H9 (cell line): Measurements from ENCODE around the gene ZNF880. TPM values are rescaled to one million over a fixed set of nuclear protein-coding genes. Genes with fewer than 3 reads are reported as not detected.

Source experiments
- DNase-seq: peaks from one replicate; pipeline ENCODE4 v3.0.0-alpha.2; 2017
- H2AFZ ChIP-seq: one replicate; pipeline ENCODE4 v1.6.1; 2013; ENCODE audit warnings: mild to moderate bottlenecking, low read length, control low read depth, moderate library complexity
- H2AK5ac ChIP-seq: 2 replicates; pipeline ENCODE4 v1.6.1; 2013; ENCODE audit warnings: low read length, control low read depth, mixed read lengths; ENCODE audit not compliant: insufficient read length
- H2BK120ac ChIP-seq: one replicate; pipeline ENCODE4 v1.6.1; 2013; ENCODE audit warnings: low read depth, mild to moderate bottlenecking, low read length, control low read depth, inconsistent platforms; ENCODE audit not compliant: poor library complexity, severe bottlenecking
- H2BK12ac ChIP-seq: 2 replicates; pipeline ENCODE4 v1.6.1; 2013; ENCODE audit warnings: low read length, control low read depth, mixed read lengths, low read depth; ENCODE audit not compliant: insufficient read length
- H2BK15ac ChIP-seq: 2 replicates; pipeline ENCODE4 v1.6.1; 2013; ENCODE audit warnings: low read depth, low read length, control low read depth
- H2BK20ac ChIP-seq: one replicate; pipeline ENCODE4 v1.6.1; 2013; ENCODE audit warnings: low read depth, mild to moderate bottlenecking, low read length, control low read depth, inconsistent platforms; ENCODE audit not compliant: poor library complexity, severe bottlenecking
- H2BK5ac ChIP-seq: 2 replicates; pipeline ENCODE4 v1.6.1; 2013; ENCODE audit warnings: low read length, control low read depth, mixed read lengths; ENCODE audit not compliant: insufficient read length
- H3K14ac ChIP-seq: 2 replicates; pipeline ENCODE4 v1.6.1; 2013; ENCODE audit warnings: low read length, control low read depth; ENCODE audit not compliant: insufficient read depth
- H3K18ac ChIP-seq: 2 replicates; pipeline ENCODE4 v1.6.1; 2013; ENCODE audit warnings: low read depth, mild to moderate bottlenecking, mixed read lengths, low read length, control low read depth; ENCODE audit not compliant: insufficient read length
- H3K23ac ChIP-seq: 2 replicates; pipeline ENCODE4 v1.6.1; 2013; ENCODE audit warnings: low read length, control low read depth, mixed read lengths, low read depth; ENCODE audit not compliant: insufficient read length
- H3K23me2 ChIP-seq: 2 replicates; pipeline ENCODE4 v1.6.1; 2013; ENCODE audit warnings: low read depth, mild to moderate bottlenecking, mixed read lengths, low read length, control low read depth; ENCODE audit not compliant: insufficient read length, poor library complexity, severe bottlenecking
- H3K27ac ChIP-seq: 2 replicates; pipeline ENCODE4 v1.5.1; 2013; ENCODE audit warnings: low read length, control low read depth, mixed read lengths, low read depth; ENCODE audit not compliant: insufficient read length
- H3K27me3 ChIP-seq: 2 replicates; pipeline ENCODE4 v1.6.1; 2013; ENCODE audit warnings: low read length, control low read depth, inconsistent platforms; ENCODE audit not compliant: insufficient read depth
- H3K4ac ChIP-seq: 2 replicates; pipeline ENCODE4 v1.6.1; 2013; ENCODE audit warnings: low read depth, mild to moderate bottlenecking, control low read depth, inconsistent platforms, low read length, moderate library complexity
- H3K4me1 ChIP-seq: 2 replicates; pipeline ENCODE4 v1.6.1; 2013; ENCODE audit warnings: low read length, control low read depth, inconsistent platforms; ENCODE audit not compliant: insufficient read depth
- H3K4me2 ChIP-seq: 2 replicates; pipeline ENCODE4 v1.6.1; 2013; ENCODE audit warnings: low read length, control low read depth, mixed read lengths; ENCODE audit not compliant: insufficient read length, insufficient read depth
- H3K56ac ChIP-seq: 2 replicates; pipeline ENCODE4 v1.6.1; 2013; ENCODE audit warnings: low read depth, mild to moderate bottlenecking, mixed read lengths, low read length, control low read depth; ENCODE audit not compliant: insufficient read length
- H3K79me1 ChIP-seq: 2 replicates; pipeline ENCODE4 v1.6.1; 2013; ENCODE audit warnings: low read depth, mild to moderate bottlenecking, moderate library complexity, low read length, control low read depth, inconsistent platforms; ENCODE audit not compliant: insufficient read depth, poor library complexity, severe bottlenecking
- H3K79me2 ChIP-seq: 2 replicates; pipeline ENCODE4 v1.6.1; 2013; ENCODE audit warnings: low read length, control low read depth, inconsistent platforms; ENCODE audit not compliant: insufficient read depth
- H3K9ac ChIP-seq: 2 replicates; pipeline ENCODE4 v1.6.1; 2013; ENCODE audit warnings: low read length, control low read depth, mixed read lengths; ENCODE audit not compliant: insufficient read length; ENCODE audit errors: extremely low read depth
- H3K9me3 ChIP-seq: one replicate; pipeline ENCODE4 v1.6.1; 2013; ENCODE audit warnings: low read depth, low read length, inconsistent platforms; ENCODE audit not compliant: control insufficient read depth
- H3T11ph ChIP-seq: one replicate; pipeline ENCODE4 v1.6.1; 2013; ENCODE audit warnings: mild to moderate bottlenecking, low read length, control low read depth, inconsistent platforms
- H4K20me1 ChIP-seq: one replicate; pipeline ENCODE4 v1.6.1; 2013; ENCODE audit not compliant: control insufficient read depth, insufficient read length, insufficient read depth
- H4K5ac ChIP-seq: 2 replicates; pipeline ENCODE4 v1.6.1; 2013; ENCODE audit warnings: low read depth, mild to moderate bottlenecking, mixed read lengths, low read length, control low read depth; ENCODE audit not compliant: insufficient read length
- H4K8ac ChIP-seq: replicated peaks from 2 replicates; pipeline ENCODE4 v1.6.1; 2013; ENCODE audit warnings: low read length, control low read depth, mixed read lengths, low read depth; ENCODE audit not compliant: insufficient read length
- H4K91ac ChIP-seq: 2 replicates; pipeline ENCODE4 v1.6.1; 2013; ENCODE audit warnings: low read depth, mild to moderate bottlenecking, moderate library complexity, mixed read lengths, low read length, control low read depth; ENCODE audit not compliant: insufficient read length
- H3K27ac Mint-ChIP-seq, 3 experiments: 2 replicates in 2 of 3; 3 replicates in 1 of 3; pipeline ENCODE4 v1.8.0; 2020 to 2021; ENCODE audit warnings: mixed read lengths in 3 of 3, mild to moderate bottlenecking in 1 of 3, moderate library complexity in 1 of 3
- H3K27me3 Mint-ChIP-seq: 2 replicates; pipeline ENCODE4 v1.8.0; 2021; ENCODE audit warnings: low read depth, mild to moderate bottlenecking, moderate library complexity, mixed read lengths
- H3K36me3 Mint-ChIP-seq, 3 experiments: 2 replicates in 2 of 3; 3 replicates in 1 of 3; pipeline ENCODE4 v1.8.0; 2020 to 2021; ENCODE audit warnings: low read depth in 3 of 3, mixed read lengths in 3 of 3; ENCODE audit not compliant: insufficient read depth in 1 of 3
- H3K4me1 Mint-ChIP-seq, 2 experiments: 2 replicates each; pipeline ENCODE4 v1.8.0; 2020; ENCODE audit warnings: mixed read lengths in 2 of 2
- H3K4me3 Mint-ChIP-seq, 2 experiments: 2 replicates in 1 of 2; 3 replicates in 1 of 2; pipeline ENCODE4 v1.8.0; 2020 to 2021; ENCODE audit warnings: mild to moderate bottlenecking in 2 of 2, mixed read lengths in 2 of 2, moderate library complexity in 1 of 2
- H3K9me3 Mint-ChIP-seq, 2 experiments: 2 replicates in 1 of 2; 3 replicates in 1 of 2; pipeline ENCODE4 v1.8.0; 2020; ENCODE audit warnings: mild to moderate bottlenecking in 2 of 2, mixed read lengths in 2 of 2, moderate library complexity in 1 of 2
- CTCF ChIP-seq: fragments of 200-600 bp; sonication (generic); conservative IDR thresholded peaks from 3 replicates; pipeline ENCODE4 v1.8.0; 2021; ENCODE audit warnings: antibody characterized with exemption, mild to moderate bottlenecking
- WGBS: extraction: QIAGEN DNeasy Blood & Tissue Kit; methylation state at CpG from one replicate; pipeline ENCODE4 v1.1.7; 2013; ENCODE audit warnings: missing lambda C conversion rate, low lambda C conversion rate, mixed read lengths; ENCODE audit not compliant: insufficient read length; ENCODE audit errors: extremely low coverage; 5-methylcytosine and 5-hydroxymethylcytosine counted together
- total RNA-seq: library from RNA; stranded (reverse); gene quantifications from 2 replicates; pipeline ENCODE4 v1.2.1, GENCODE V29; 2021

Gene ZNF880
- total RNA-seq, 1 experiment from 2014 or later = 1.9 TPM

GRCh38 chr19:52370341-52370710 lies 603 bp downstream of the ZNF880 start:
- no peaks in the 10 kb centered on the region for H3K27me3 ChIP-seq
- peaks cover 2% of the 10 kb centered on the region; the same call in 1 of the 2 replicates for H3K4me1 ChIP-seq
- H3K27ac ChIP-seq = peak overlapping the region; percentile 24
- Mint-ChIP-seq H3K36me3 (peaks cover 36 to 55% (median 51%) of the 10 kb centered on the region in 3 experiments), H3K27me3 (no peaks in the 10 kb centered on the region; the same call in 1 of the 2 replicates), H3K27ac (no peak overlapping the region), H3K4me1 (no peaks in the 10 kb centered on the region), H3K9me3 (peaks cover 72 to 86% of the 10 kb centered on the region in 2 experiments), H3K4me3 (no peak overlapping the region)
- H2AK5ac ChIP-seq = no peak overlapping the region
- H3K23me2 ChIP-seq = peaks cover 8% of the 10 kb centered on the region
- H3K56ac ChIP-seq = no peak overlapping the region
- peak overlapping the region; percentile 96 for H3K18ac ChIP-seq
- no peak overlapping the region for H3K23ac ChIP-seq
- H4K8ac ChIP-seq = no peak overlapping the region
- no peak overlapping the region for H2BK5ac ChIP-seq
- H4K91ac ChIP-seq = no peak overlapping the region
- peaks cover 2% of the 10 kb centered on the region; the same call in 1 of the 2 replicates for H3K79me2 ChIP-seq
- DNase-seq = no peak
- H3K4ac ChIP-seq = peak overlapping the region; percentile 15; the same call in 1 of the 2 replicates
- no peak overlapping the region for H2BK12ac ChIP-seq
- no peak overlapping the region for H4K5ac ChIP-seq
- H3T11ph ChIP-seq = no peak overlapping the region
- no peak overlapping the region for H2AFZ ChIP-seq
- H2BK15ac ChIP-seq = no peak overlapping the region
- no peak overlapping the region for H2BK120ac ChIP-seq
- no CpG with 5 or more reads among the region's 7 CpGs for WGBS
- no peak for TF ChIP-seq CTCF
- H2BK20ac ChIP-seq = no peak overlapping the region
- no peaks in the 10 kb centered on the region for H3K79me1 ChIP-seq
- H3K14ac ChIP-seq = peak overlapping the region; percentile 98
- no peaks in the 10 kb centered on the region for H4K20me1 ChIP-seq
- peak overlapping the region; percentile 90 for H3K9ac ChIP-seq
- peaks cover 17% of the 10 kb centered on the region for H3K9me3 ChIP-seq
- peak overlapping the region; percentile 44 for H3K4me2 ChIP-seq
